HG03103 (cell line): ENCODE results near the gene ST6GALNAC6.

Source experiments
- ATAC-seq: cut with Tn5 transposase; IDR thresholded peaks from one replicate; pipeline ENCODE4 v1.9.1; 2021; ENCODE audit warnings: low read depth; ENCODE audit not compliant: unreplicated experiment

ST6GALNAC6 gene

DNA sequence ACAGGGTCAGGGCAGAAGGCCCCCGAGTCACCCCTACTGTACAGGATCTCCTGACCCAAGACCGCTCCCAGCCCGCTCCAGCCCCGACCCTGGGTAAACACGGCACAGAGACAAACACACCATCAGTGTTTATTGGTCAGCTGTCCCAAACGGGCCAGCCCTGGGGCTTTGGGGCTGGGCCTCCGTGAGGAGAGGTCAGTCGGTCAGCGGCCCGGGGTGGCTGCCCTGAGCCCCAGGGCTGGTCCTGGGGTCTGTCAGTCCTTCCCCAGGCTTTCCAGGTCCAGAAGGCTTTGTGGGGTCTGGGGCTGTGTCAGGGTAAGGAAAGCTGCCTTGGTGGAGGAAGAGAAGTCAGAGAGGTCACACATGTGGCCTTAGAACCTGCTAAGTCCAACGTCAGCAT is 35.6 kb upstream of the ST6GALNAC6 start:
- ATAC-seq: no peak

DNA sequence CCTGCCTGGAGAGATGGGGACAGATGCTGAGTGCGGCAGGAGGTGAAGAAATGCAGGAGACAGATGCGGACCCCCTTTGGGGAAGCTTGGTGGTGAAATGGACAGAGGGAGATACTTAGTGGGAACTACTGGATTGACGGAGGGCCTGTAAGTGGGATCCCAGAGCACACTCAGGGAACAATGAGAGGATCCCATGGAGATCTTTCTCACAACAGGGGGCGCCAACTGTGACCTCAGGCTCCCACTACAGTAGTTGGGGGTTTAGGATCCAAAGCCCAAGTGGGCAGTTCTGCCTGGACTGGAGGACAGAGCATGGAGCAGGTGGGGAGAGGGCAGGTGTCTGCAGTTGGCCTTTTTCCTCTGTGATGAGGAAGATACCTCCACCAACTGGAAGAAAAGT is 34.8 kb upstream of the ST6GALNAC6 start:
- ATAC-seq: no peak

DNA sequence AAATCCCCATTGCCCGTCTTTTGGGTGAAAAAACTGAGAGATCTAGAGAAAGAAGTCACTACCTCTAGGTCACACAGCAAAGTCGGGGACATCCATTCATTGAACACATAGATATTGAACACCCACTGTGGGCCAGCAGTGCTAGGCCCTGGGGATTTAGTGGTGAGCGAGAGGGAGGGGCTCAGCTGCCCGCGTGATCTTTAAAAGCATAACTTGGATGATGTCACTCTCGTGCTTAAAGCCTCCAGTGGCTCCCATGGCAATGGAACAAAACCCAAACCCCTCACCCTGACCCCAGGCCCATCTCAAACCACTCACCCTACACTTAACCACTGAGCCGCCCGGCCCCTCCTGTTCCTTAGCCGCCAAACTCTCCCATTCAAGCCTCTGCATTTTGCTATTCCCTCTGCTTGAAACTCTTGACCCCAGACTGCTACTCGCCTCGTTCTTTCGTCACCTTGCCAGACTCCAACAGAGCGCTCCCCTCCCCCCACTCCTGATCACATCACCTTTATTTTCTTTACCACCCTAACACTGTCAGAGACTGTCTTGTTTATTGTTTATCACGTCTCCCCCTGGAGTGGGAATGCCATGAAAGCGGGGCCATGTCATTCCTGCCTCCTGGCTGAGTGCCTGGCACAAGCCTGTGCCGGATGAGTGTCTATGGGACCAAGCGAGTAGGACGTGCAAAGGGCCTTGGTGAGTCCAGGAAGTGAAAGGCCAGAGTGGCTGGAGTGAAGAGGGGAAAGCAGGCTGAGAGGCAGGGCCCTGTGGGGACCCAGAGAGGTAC is 31.9 kb upstream of the ST6GALNAC6 start:
- no peak for ATAC-seq

DNA sequence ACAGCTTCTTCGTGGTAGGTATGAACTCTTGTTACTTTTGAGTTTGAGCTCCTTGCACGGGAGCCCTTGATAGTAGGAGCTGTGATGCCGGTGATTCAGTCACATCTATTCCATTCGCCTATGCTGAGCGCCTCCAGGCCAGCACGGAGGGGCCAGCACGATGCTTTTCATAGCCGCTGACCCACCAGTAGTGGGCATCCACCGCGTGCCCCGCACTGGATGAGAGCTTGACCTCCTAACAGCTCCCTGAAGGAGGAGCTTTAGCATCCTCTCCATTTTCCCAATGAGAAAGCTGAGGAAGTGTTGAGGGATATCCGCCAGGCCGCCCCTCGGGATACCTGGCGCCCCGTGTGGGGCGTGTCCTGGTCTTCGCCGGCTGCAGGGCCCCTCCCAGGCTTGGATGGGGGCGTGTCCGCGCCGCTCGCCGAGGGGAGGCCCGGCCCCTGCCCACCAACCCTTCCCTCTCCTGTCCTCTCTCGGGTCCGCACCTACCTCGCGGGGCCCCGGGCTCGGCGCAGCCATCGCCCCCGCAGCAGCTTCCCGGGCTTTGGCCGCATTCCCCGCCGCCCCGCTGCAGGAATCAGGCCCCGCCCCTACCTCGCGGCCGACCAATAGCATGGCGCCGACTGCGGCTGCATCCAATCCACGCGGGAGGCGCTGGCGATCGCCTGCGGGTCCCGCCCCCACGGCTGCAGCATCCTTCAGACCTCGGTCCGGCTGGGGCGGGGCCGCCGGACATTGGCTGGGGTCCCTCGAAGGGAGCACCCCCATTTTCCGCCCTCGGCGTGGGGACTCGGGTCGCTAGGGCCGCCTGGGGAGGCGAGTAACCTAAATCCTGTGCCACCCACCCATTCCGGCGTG is 31.1 kb upstream of the ST6GALNAC6 start, which contains the start of gene PIP5KL1:
Gene PIP5KL1, minus strand, starts transcription at position 547 of the 861 bp plus-strand sequence. Its CDS starts 25 bp downstream, at position 522.
- ATAC-seq: peak; percentile 74

DNA sequence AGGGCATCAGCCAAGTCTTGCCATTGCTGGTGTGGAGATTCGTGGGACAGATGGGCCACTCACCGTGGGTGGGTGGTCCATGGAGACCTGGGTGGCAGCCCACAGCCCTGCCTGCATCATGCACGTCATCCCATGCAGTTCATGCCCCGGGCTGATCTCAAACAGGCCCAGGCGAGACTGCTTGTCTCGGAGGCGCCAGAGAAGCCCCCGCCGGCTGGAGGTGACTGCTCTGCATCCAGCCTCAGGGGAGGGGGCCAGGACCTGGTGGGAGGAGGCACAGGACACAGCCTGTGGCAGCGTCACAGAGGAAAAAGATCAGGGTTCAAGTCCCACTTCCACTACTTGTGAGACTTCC is 30.2 kb upstream of the ST6GALNAC6 start:
- ATAC-seq: no peak

DNA sequence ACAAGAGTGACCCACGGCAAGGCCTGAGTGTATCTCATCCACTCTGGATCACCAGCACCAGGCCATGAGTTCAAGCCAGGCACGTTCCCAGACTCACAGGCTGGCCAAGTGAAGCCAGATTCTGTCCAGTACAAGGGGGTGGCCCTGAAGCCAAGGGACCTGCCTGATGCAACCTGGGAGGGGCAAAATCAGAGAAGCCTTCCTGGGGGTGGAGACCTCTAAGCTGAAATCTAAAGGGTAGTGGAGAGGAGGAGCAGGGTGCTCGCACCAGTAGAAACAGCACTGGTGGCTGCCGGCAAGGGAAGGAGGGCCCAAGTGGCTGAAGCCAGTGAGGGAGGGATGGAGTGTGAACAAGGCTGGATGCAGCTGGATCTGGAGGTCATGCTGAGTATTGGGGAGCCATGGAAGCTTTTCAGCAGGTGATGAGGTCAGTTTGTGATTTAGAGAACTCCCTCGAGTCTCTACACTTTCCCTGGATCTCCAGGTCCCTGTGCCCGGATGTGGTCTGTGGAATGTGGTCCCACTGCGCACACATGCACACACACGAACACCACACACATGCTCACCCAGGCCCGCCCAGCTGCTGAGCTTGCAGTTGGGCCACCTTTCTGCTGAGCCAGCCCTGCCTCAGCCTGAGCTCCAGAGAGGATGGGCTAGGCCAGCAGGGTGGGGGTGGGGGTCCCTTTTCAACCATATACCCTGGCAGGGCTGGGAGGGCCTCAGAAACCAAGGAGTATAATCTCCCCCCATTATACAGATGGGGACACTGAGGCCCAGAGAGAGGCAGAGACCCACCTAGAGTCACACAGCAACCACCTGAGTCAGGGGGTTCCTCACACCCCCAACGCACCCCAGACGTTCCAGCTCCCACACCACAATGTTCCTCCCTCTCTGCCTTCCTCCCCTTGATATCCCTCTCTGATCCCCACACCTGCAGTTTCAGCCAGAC is 29.5 kb upstream of the ST6GALNAC6 start:
- no peak for ATAC-seq

DNA sequence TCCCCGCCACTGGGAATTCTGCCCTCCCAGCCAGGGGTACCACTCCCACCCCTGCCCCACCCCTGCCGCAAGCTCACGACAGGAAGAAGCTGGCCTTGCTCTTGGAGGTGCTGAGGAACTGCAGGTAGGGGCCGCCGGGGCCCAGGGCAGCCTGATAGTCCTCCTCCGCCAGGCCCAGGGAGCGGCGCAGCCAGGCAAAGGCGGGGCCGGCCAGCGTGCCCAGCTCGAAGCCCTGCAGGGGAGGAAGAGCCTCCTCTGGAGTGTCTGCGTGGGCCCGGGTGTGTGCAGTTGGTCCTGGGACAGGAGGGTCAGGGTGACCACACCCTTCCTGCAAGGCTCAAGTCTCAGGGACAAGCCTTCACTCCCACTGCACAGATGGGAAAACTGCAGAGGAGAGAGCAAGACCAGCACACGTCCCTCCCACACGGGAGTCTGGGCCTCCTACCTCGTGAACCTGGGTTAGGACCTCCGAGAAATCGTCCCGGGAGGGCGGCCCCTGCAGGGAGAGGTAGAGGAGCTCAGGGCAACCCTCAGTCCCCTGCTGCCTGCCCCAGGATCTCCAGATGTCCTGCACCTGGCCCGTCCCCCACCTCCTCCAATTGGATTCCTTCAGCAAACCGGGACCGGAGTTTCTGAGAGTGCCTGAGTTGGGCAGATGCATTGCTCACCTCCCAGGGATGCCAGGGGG is 28.7 kb upstream of the ST6GALNAC6 start:
- ATAC-seq: no peak

DNA sequence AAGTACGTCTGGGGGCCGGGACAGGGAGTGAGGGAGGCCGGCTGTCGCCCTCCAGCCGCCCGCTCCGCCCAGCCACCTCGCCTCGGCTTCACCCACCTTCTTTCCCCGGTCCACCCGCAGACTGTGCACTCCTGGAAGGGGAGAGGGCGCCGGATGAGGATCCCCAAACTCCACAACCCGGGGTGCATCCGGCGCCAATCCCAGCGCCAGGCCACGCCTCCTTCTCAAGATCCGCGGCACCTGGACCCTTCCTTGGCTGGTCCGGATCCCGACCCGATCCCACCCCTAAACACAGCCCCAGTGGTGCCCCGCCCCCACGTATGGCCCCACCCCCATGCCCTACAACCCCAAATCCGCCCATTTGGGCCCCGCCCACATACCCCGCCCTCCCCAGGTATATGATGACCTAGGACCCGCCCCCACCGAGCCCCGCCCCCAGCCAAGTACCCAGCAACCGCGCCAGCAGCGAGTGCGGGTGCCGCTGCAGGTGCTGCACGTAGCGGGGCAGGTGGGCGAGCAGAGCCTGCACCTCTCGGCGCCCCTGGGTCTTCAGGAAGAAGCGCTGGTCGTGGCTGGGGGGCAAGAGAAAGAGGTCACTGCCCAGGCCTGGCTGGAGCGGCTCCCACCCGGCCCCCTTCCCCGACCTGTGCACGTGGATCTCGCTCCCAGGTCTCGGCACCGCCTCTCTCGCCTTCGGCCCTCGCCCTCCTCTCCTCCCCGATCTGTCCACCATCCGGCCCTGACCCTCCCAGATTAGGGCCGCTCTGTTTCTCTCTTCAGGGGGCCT is 28.0 kb upstream of the ST6GALNAC6 start:
- ATAC-seq: no peak

DNA sequence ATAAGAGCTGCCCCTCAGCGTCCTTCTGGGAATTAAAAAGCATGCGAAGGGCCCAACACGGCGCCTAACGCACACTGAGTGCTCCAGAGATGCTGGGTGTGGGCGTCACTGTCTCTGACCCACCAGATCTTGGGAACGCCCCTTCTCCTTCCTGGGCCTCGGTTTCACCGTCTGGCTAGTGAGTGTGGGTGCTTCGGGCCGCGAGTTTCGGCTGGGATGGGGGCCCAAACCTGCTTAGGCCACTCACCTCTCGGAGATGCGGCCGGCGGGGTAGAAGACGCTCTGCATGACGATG is 27.4 kb upstream of the ST6GALNAC6 start:
- no peak for ATAC-seq

DNA sequence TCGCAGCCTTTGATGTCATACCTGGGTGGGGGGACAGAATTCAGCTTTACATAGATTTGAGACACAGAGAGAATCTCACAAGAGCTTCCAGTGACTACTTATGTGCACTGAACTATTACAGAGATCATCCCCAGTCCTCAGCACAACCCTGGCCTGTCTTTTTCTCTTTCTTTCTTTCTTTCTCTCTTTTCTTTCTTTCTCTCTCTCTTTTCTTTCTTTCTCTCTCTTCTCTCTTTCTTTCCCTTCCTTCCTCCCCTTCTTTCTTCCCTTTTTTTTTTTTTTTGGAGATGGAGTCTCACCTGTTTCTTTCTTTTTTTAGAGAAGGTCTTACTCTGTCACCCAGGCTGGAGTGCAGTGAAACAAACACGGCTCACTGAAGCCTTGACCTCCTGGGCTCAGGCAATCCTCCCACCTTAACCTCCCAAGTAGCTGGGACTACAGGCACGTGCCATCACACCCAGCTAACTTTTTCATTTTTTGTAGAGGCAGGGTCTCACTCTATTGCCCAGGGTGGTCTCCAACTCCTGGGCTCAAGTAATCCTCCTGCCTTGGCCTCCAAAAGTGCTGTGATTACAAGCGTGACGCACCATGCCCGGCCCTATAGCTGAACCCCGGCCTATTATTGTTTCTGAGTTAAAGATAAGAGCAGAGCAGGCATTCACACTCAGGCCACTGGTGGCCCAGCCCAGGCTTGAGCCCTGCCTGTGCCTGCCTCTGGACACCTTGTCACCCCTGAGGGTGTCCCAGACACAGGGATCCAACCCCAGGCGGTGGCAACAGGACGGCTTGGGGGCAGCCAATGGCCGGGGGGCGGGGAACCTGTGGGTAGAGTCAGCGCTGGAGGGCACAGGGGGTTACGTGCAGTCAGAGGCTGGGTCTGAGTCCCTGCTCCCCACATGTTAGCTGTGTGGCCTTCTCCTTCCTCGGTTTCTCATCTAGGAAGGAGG is 26.8 kb upstream of the ST6GALNAC6 start:
- ATAC-seq: no peak

DNA sequence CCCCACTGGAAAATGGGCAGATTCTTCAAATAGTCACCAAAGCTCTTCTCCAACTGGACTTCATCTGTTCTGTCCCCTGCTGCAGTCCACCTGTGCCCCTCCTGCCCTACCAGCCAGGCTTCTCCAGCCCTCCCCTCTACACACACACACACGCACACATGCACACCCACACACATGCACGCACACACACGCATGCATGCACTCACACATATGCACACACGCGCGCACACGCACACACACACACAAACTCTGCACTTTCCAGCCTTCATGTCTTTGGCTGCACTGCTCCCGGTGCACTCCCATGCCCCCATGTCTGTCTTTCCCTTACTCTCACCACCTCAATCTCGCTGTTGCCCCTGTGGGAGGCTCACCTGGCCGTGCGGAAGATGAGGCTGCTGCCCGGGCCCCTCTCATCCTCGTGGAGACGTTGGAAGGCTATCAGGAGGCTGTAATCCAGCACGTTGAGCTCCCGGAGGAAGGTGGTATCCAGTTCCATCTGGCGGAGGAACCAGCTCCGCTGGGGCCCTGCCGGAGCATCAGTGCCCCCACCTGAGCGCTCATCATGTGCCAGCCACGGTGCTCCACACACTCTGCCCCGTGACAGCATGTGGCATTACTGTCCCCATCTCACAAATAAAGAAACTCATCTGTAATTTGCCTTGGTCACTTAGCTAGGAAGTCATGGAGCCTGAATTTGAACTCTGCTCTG is 25.5 kb upstream of the ST6GALNAC6 start:
- no peak for ATAC-seq

DNA sequence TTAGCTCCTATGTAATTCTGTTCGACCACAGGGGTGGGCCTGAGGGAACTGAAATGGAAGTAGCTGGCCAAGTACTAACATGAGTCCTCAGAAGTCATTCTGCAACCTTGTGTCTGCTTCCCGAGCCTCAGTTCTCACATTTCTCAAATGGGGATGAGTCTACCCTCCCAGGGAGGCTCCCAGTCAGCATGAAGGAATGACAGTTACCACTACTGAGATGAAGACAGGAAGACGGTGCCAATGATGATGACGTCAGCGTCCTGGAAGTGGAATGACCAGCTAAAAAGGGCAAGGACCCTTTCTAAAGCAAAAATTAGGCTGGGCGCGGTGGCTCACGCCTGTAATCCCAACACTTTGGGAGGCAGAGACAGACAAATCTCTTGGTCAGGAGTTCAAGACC is 24.4 kb upstream of the ST6GALNAC6 start:
- no peak for ATAC-seq

DNA sequence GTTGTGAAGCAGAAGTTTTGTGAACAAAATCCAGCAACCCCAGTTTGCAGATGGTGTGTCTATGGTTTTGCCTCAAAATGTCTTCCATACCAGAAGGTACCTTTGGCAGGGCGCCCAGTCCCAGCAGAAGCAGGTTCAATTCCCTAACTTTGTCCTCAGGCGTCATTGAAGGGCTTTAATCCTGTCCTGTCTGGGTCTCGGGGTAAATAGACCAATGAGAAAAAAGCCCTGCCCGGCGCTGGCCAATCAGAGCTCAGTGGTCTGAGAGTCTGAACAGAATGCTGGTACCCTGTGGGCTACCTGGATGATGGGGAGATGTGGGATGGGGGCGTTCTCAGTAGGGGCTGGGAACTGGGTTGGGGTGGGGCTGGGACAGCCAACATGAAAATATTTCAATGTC is 23.6 kb upstream of the ST6GALNAC6 start:
- ATAC-seq: no peak

DNA sequence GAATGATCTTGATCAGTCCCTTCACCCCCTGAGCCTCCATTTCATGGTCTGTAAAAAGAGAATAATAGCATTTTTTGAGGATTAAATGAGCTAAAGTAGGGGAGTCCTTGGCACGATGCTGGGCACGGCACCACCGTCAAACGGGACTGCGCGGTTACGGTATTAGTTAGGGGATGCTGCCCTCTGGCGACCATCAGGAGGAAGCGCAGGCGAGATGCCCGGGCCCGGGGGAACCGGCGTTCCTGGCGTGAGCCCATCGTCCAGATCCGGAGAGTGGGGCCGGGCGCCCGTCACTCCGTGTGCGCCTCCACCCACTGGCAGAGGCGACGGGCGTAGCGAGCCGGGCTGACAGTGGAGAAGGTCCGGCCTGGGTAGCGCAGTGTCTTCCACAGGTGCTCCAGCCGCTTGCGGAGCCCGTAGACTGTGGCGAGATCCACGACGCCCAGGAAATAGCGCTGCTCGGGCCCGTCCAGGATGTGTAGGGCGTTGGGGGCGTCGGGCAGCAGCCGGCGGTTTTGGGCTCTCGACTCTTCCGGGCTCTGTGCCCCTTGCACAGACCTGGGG is 22.2 kb upstream of the ST6GALNAC6 start:
- no peak for ATAC-seq

DNA sequence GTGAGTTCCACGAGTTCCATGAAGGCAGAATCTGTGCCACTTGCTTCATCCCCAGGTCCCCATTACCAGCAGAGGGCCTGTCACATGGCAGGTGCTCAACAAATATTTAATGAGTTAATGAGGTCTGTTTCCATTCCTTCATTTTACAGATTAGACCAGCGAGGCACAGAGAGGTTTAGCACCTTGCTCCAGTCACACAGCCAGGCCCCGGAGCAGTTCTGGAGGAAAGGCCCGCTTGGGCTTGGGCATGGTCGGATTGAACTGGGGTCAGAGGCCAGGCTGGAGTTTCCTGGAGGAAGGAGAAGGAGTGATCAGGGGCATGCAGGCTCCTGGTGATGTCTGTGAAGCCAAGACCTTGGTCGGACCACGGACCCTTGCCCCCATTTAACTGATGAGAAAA is 21.4 kb upstream of the ST6GALNAC6 start:
- no peak for ATAC-seq

DNA sequence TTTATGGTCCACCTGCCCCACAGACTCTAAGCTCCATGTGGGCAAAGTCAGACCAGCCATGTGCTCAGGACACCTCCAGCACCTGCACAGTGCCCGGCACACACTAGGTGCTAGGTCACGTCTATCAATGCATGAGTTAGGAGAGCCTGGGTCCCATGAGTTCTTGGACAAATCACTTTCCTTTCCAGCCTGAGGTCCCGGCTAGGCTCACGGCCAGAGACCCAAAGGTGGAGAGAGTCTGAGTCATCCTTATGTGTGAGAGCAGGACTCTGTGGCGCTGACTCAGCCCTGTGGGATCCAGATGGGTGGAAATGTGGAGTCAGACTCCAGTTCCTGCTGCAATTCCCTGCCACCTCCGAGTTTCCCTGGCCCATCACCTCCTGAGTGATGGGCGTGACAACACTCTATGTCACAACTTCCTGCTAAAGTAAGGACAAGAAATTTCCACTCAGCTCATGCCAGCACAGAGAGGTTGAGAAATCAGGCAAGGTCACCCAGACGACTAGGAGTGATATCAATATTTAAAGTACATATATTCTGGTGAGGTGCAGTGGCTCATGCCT is 19.9 kb upstream of the ST6GALNAC6 start:
- ATAC-seq: no peak
